ENCODE data around the gene MYBL2.
A peak's percentile ranks its signal among the peaks of the same experiment; 100 is the strongest.

Gene MYBL2

GRCh38 chr20:43744966-43745730, 78.2 kb downstream of the MYBL2 start:
- TF ChIP-seq, protein P1, sequence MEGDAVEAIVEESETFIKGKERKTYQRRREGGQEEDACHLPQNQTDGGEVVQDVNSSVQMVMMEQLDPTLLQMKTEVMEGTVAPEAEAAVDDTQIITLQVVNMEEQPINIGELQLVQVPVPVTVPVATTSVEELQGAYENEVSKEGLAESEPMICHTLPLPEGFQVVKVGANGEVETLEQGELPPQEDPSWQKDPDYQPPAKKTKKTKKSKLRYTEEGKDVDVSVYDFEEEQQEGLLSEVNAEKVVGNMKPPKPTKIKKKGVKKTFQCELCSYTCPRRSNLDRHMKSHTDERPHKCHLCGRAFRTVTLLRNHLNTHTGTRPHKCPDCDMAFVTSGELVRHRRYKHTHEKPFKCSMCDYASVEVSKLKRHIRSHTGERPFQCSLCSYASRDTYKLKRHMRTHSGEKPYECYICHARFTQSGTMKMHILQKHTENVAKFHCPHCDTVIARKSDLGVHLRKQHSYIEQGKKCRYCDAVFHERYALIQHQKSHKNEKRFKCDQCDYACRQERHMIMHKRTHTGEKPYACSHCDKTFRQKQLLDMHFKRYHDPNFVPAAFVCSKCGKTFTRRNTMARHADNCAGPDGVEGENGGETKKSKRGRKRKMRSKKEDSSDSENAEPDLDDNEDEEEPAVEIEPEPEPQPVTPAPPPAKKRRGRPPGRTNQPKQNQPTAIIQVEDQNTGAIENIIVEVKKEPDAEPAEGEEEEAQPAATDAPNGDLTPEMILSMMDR (conservative IDR thresholded peaks at IDR 0.05): no peak
- no peak for TF ChIP-seq ZFX (IDR thresholded peaks at IDR 0.05)
- no peak overlapping the region for H3K27ac ChIP-seq

GRCh38 chr20:43746344-43747137, 79.6 kb downstream of the MYBL2 start:
- TF ChIP-seq ZFX (IDR thresholded peaks at IDR 0.05): no peak
- TF ChIP-seq, protein P1 (conservative IDR thresholded peaks at IDR 0.05): no peak
- H3K27ac ChIP-seq: no peak overlapping the region

GRCh38 chr20:43748274-43748673, 81.4 kb downstream of the MYBL2 start:
- TF ChIP-seq, protein P1 (conservative IDR thresholded peaks at IDR 0.05): no peak
- TF ChIP-seq ZFX (IDR thresholded peaks at IDR 0.05): no peak
- no peak overlapping the region for H3K27ac ChIP-seq

DNA sequence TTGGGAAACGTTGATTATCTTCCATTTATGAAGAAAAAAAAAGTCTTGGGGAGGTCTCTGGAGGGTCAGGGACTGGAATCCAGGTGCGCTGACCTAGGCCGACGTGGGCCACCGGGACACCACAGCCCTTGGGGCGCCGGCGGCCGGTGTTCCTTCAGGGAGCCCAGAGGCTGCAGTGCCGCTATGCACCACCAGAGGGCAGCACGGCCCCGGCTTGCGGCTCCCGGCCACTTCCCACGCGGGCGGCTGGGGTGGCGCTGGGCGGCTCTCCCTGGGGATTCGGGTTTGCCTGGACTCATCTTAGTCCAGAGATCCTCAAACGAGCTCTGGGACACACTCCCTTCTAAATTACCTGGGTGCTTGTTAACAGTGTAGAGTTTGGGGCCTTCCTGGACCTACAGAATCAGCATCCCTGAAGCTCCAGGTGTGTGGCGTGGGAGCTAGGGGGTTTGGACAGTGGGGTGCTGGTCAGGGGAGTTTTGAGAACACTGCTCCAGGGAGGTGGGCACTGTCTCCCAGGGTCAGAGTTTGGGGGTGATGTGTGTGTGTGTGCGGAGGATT, 82.9 kb downstream of the MYBL2 start:
- no peak overlapping the region for H3K27ac ChIP-seq
- TF ChIP-seq ZFX (IDR thresholded peaks at IDR 0.05): no peak
- TF ChIP-seq, protein P1 (conservative IDR thresholded peaks at IDR 0.05): peak; percentile 100

- TF ChIP-seq, protein P1 (conservative IDR thresholded peaks at IDR 0.05): no peak
- TF ChIP-seq ZFX (IDR thresholded peaks at IDR 0.05): no peak
- H3K27ac ChIP-seq: no peak overlapping the region
These were observed 83.9 kb downstream of the MYBL2 start for GRCh38 chr20:43750774-43751166.

DNA sequence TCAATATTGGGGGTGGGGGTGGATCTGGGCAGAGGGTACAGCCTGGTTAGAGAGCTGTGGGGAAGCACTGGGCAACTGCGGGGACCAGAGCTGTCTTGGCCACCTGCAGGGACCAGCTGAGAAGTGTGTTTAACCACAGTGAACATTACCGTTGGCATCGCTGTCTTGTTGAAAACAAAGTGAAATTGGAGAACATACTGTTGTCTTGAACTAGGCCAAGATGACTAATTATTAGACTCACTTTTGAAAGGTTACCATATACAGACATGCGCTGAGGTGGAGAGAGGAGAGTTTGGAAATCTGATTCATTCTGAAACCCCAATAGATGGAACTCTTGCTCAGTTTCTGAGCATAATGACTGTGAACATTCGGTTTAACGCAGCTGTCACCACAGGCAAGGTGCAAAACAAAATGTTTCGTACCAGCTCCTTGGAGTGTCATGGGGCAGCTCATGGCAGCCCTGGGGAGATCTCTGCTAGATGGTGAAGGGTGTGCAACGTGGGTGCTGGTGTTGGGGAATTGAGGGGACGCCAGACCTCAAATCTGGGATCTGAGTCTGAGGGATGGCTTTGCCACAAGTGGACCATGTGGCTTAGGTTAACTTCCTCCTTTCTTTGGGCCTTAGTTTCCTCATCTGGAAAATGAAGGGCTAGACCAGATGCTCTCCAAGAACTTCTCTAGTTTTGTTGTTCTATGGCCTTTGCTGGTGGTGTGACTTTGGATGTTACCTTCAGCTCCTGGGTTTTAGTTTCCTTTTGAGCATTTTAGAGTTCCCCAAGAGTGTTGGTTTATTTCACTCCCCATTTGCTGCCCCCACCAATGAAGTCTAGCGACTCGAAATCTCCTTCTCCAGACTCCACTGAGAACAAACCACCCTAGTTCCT, 84.5 kb downstream of the MYBL2 start:
- H3K27ac ChIP-seq: no peak overlapping the region
- TF ChIP-seq, protein P1 (conservative IDR thresholded peaks at IDR 0.05): no peak

Measured in C4-2B (cell line).